T-cell (primary cell): ENCODE data around the gene MICAL2. TPM values are rescaled to one million over a fixed set of nuclear protein-coding genes. Genes with fewer than 3 reads are reported as not detected.

Experiments used
- ATAC-seq, 4 experiments: fragments of 200-7000 bp in 3 of 4; fragments of 150-1000 bp in 1 of 4; cut with Tn5 transposase; replicated peaks in 1 of 4; 1 replicate in 3 of 4; 2 replicates in 1 of 4; pipeline ENCODE4 v1.10.0; 2021; ENCODE audit warnings: moderate library complexity in 3 of 4, mild to moderate bottlenecking in 2 of 4, moderate number of reproducible peaks in 1 of 4
- CTCF ChIA-PET, 2 donors: fragments of 300-600 bp; sonication (Branson Sonifier 250); formaldehyde crosslinking; loops; one replicate each; lab custom pipeline; 2022; ENCODE audit warnings: antibody characterized with exemption in 2 of 2; lab: Charles Lee
- POLR2A ChIA-PET, 2 donors: fragments of 300-600 bp; sonication (Branson Sonifier 250); formaldehyde crosslinking; loops; one replicate each; lab custom pipeline; 2022; ENCODE audit warnings: antibody characterized with exemption in 2 of 2; lab: Charles Lee
- DNase-seq, 35 experiments: peaks; one replicate each; pipeline versions ENCODE4 v3.0.0 to v3.0.0-alpha.2; 2013 to 2023
- H3K27ac ChIP-seq: one replicate; pipeline ENCODE4 v1.5.1; 2013; ENCODE audit warnings: low read length
- H3K27me3 ChIP-seq, 2 experiments: replicated peaks in 1 of 2; 1 replicate in 1 of 2; 2 replicates in 1 of 2; pipeline versions ENCODE4 v1.6.1 to v1.7.0; 2013; ENCODE audit warnings: low read length in 1 of 2, mixed read lengths in 1 of 2; ENCODE audit not compliant: control insufficient read depth in 2 of 2, insufficient read depth in 2 of 2; ENCODE audit errors: extremely low read depth in 1 of 2
- H3K36me3 ChIP-seq, 2 donors: 1 replicate in 1 of 2; 2 replicates in 1 of 2; pipeline versions ENCODE4 v1.6.1 to v1.7.0; 2013; ENCODE audit warnings: low read length in 1 of 2; ENCODE audit not compliant: control insufficient read depth in 2 of 2, insufficient read depth in 1 of 2; ENCODE audit errors: extremely low read depth in 1 of 2
- H3K4me1 ChIP-seq, 2 experiments: 1 replicate in 1 of 2; 2 replicates in 1 of 2; pipeline versions ENCODE4 v1.6.1 to v1.7.0; 2013; ENCODE audit warnings: low read length in 2 of 2, mixed read lengths in 1 of 2; ENCODE audit not compliant: insufficient read depth in 2 of 2, control insufficient read depth in 1 of 2; ENCODE audit errors: extremely low read depth in 1 of 2
- H3K4me3 ChIP-seq, 2 donors: 1 replicate in 1 of 2; 2 replicates in 1 of 2; pipeline versions ENCODE4 v1.5.1 to v1.7.0; 2013; ENCODE audit warnings: mild to moderate bottlenecking in 2 of 2, low read length in 1 of 2, moderate library complexity in 1 of 2; ENCODE audit not compliant: control insufficient read depth in 1 of 2; ENCODE audit errors: extremely low read depth in 1 of 2
- H3K9me3 ChIP-seq: 2 replicates; pipeline ENCODE4 v1.7.0; 2013
- H3K27ac Mint-ChIP-seq, 2 donors: one replicate each; pipeline ENCODE4 v1.8.0; 2020 to 2021; ENCODE audit warnings: mild to moderate bottlenecking in 2 of 2, mixed read lengths in 2 of 2
- H3K27me3 Mint-ChIP-seq, 2 donors: one replicate each; pipeline ENCODE4 v1.8.0; 2021 to 2022; ENCODE audit warnings: mixed read lengths in 2 of 2
- H3K36me3 Mint-ChIP-seq: one replicate; pipeline ENCODE4 v1.8.0; 2021; ENCODE audit warnings: mixed read lengths
- H3K4me1 Mint-ChIP-seq, 3 donors: one replicate each; pipeline ENCODE4 v1.8.0; 2020 to 2022; ENCODE audit warnings: mixed read lengths in 3 of 3, mild to moderate bottlenecking in 1 of 3
- H3K4me3 Mint-ChIP-seq, 3 donors: one replicate each; pipeline ENCODE4 v1.8.0; 2020 to 2022; ENCODE audit warnings: mild to moderate bottlenecking in 3 of 3, mixed read lengths in 3 of 3, moderate library complexity in 3 of 3
- H3K9me3 Mint-ChIP-seq, 3 donors: one replicate each; pipeline ENCODE4 v1.8.0; 2020 to 2022; ENCODE audit warnings: mixed read lengths in 3 of 3
- WGBS: methylation state at CpG from one replicate; pipeline ENCODE4 v1.1.5; 2013; ENCODE audit warnings: missing lambda C conversion rate; ENCODE audit not compliant: insufficient coverage; 5-methylcytosine and 5-hydroxymethylcytosine counted together
- total RNA-seq, 35 experiments: library from RNA in 6 of 35; stranded (reverse) in 6 of 35; fragments of 120-200 nt in 1 of 35; gene quantifications; one replicate each; pipeline versions ENCODE4 v1.2.1 to v1.2.4 and lab custom pipeline; 2013 to 2026

Gene MICAL2
- total RNA-seq, 5 donors from 2014 or later (not counting 1 experiment from before 2014, with no cell fraction given) = 13.7 to 38.7 (median 22.9) TPM

GRCh38 chr11:12179531-12179930 is 69.1 kb downstream of the MICAL2 start:
- no peak overlapping the region for H3K27ac ChIP-seq
- no peaks in the 10 kb centered on the region for H3K36me3 ChIP-seq
- H3K4me1 ChIP-seq = peaks cover 0 to 16% of the 10 kb centered on the region in 2 experiments
- Mint-ChIP-seq H3K36me3 (no peaks in the 10 kb centered on the region), H3K27ac (peak overlapping the region; percentile 19 to 36), H3K27me3 (no peaks in the 10 kb centered on the region), H3K4me1 (peaks cover 29 to 41% (median 36%) of the 10 kb centered on the region in 3 donors), H3K4me3 (no peak overlapping the region), H3K9me3 (no peaks in the 10 kb centered on the region)
- WGBS = 62% methylated on average over 3 of the region's 4 CpGs
- no peak for ATAC-seq
- no peaks in the 10 kb centered on the region for H3K9me3 ChIP-seq
- POLR2A ChIA-PET = interaction anchor here in 1 of 2 donors (0.5 kb wide), 1 partner anchor 53 kb away, joined by 5 read pairs; no protein-coding TSS in a partner anchor
- CTCF ChIA-PET = no interaction called here
- no peak for DNase-seq
- H3K27me3 ChIP-seq = no peaks in the 10 kb centered on the region
- no peak overlapping the region for H3K4me3 ChIP-seq

- no peak for ATAC-seq
- H3K27ac Mint-ChIP-seq = no peak overlapping the region
- POLR2A ChIA-PET = no interaction called here
Observed at GRCh38 chr11:12180257-12181205, 70.1 kb downstream of the MICAL2 start.

GRCh38 chr11:12182302-12182675 is 71.9 kb downstream of the MICAL2 start:
- Histone ChIP-seq H3K4me1 (peaks cover 0 to 10% of the 10 kb centered on the region in 2 experiments), H3K9me3 (no peaks in the 10 kb centered on the region), H3K36me3 (no peaks in the 10 kb centered on the region), H3K27ac (no peak overlapping the region), H3K27me3 (no peaks in the 10 kb centered on the region), H3K4me3 (no peak overlapping the region)
- Mint-ChIP-seq H3K9me3 (no peaks in the 10 kb centered on the region), H3K4me1 (peaks cover 16 to 36% (median 23%) of the 10 kb centered on the region in 3 donors), H3K36me3 (no peaks in the 10 kb centered on the region), H3K27ac (no peak overlapping the region), H3K4me3 (no peak overlapping the region), H3K27me3 (no peaks in the 10 kb centered on the region)
- ATAC-seq (no peak), DNase-seq (no peak)
- WGBS = no CpG with 5 or more reads among the region's 8 CpGs
- ChIA-PET POLR2A (no interaction called here), CTCF (no interaction called here)

More at GRCh38 chr11:12180257-12181205, 70.1 kb downstream of the MICAL2 start:
- H3K4me1 ChIP-seq = peaks cover 0 to 15% of the 10 kb centered on the region in 2 experiments
- no peak for DNase-seq
- CTCF ChIA-PET = interaction anchor here in 1 of 2 donors (0.6 kb wide), 1 partner anchor 40 kb away, joined by 4 read pairs; no protein-coding TSS in a partner anchor
- no peaks in the 10 kb centered on the region for H3K9me3 Mint-ChIP-seq
- no peak overlapping the region for H3K4me3 ChIP-seq
- H3K27ac ChIP-seq = no peak overlapping the region
- H3K27me3 Mint-ChIP-seq = no peaks in the 10 kb centered on the region
- no peaks in the 10 kb centered on the region for H3K36me3 Mint-ChIP-seq
- H3K4me3 Mint-ChIP-seq = no peak overlapping the region
- peaks cover 23 to 34% (median 30%) of the 10 kb centered on the region in 3 donors for H3K4me1 Mint-ChIP-seq
- 90% methylated on average over 2 of the region's 8 CpGs for WGBS
- H3K9me3 ChIP-seq = no peaks in the 10 kb centered on the region
- H3K36me3 ChIP-seq = no peaks in the 10 kb centered on the region
- no peaks in the 10 kb centered on the region for H3K27me3 ChIP-seq

GRCh38 chr11:12182676-12183541 is 72.5 kb downstream of the MICAL2 start:
- H3K4me1 Mint-ChIP-seq = peaks cover 16 to 32% (median 22%) of the 10 kb centered on the region in 3 donors

GRCh38 chr11:12183827-12184620 is 73.6 kb downstream of the MICAL2 start:
- DNase-seq = no peak
- no peaks in the 10 kb centered on the region for H3K27me3 Mint-ChIP-seq
- Histone ChIP-seq H3K36me3 (no peaks in the 10 kb centered on the region), H3K27me3 (no peaks in the 10 kb centered on the region), H3K27ac (no peak overlapping the region), H3K4me3 (no peak overlapping the region), H3K9me3 (no peaks in the 10 kb centered on the region), H3K4me1 (peaks cover 0 to 6% of the 10 kb centered on the region in 2 experiments)
- peaks cover 15 to 28% (median 22%) of the 10 kb centered on the region in 3 donors for H3K4me1 Mint-ChIP-seq
- H3K4me3 Mint-ChIP-seq = no peak overlapping the region
- POLR2A ChIA-PET = no interaction called here
- 100% methylated on average over 6 of the region's 12 CpGs for WGBS
- no peaks in the 10 kb centered on the region for H3K36me3 Mint-ChIP-seq
- H3K9me3 Mint-ChIP-seq = no peaks in the 10 kb centered on the region
- CTCF ChIA-PET = interaction anchor here in 1 of 2 donors (0.5 kb wide), 1 partner anchor 1338 kb away, joined by 3 read pairs; no protein-coding TSS in a partner anchor
- no peak overlapping the region for H3K27ac Mint-ChIP-seq
- no peak for ATAC-seq

More at GRCh38 chr11:12182676-12183541, 72.5 kb downstream of the MICAL2 start:
- no peak for DNase-seq
- Histone ChIP-seq H3K27me3 (no peaks in the 10 kb centered on the region), H3K9me3 (no peaks in the 10 kb centered on the region), H3K36me3 (no peaks in the 10 kb centered on the region), H3K4me1 (peaks cover 0 to 10% of the 10 kb centered on the region in 2 experiments), H3K4me3 (no peak overlapping the region), H3K27ac (no peak overlapping the region)
- WGBS = 94% methylated on average over 7 of the region's 12 CpGs
- H3K27me3 Mint-ChIP-seq = no peaks in the 10 kb centered on the region
- no peaks in the 10 kb centered on the region for H3K9me3 Mint-ChIP-seq
- no peak overlapping the region for H3K27ac Mint-ChIP-seq
- no peak for ATAC-seq
- H3K36me3 Mint-ChIP-seq = no peaks in the 10 kb centered on the region
- CTCF ChIA-PET = no interaction called here
- POLR2A ChIA-PET = no interaction called here
- no peak overlapping the region for H3K4me3 Mint-ChIP-seq
